Transverse colon (tissue), 4 donors: ENCODE results near the gene FGF2. TPM values are rescaled to one million over a fixed set of nuclear protein-coding genes. Genes with fewer than 3 reads are reported as not detected.

Experiments
- DNase-seq: peaks from one replicate; pipeline ENCODE4 v3.0.0-alpha.2; 2019
- H3K27ac ChIP-seq, 4 donors: fragments of 200-600 bp; sonication (generic); 2 replicates each; pipeline ENCODE4 v1.5.1; 2016 to 2018; ENCODE audit warnings: inconsistent platforms in 4 of 4
- H3K27me3 ChIP-seq: fragments of 200-600 bp; sonication (generic); 2 replicates; pipeline ENCODE4 v1.5.1; 2017; ENCODE audit warnings: inconsistent platforms
- H3K36me3 ChIP-seq, 4 donors: fragments of 200-600 bp; sonication (generic); 2 replicates each; pipeline ENCODE4 v1.5.1; 2017 to 2019; ENCODE audit warnings: inconsistent platforms in 4 of 4
- H3K4me1 ChIP-seq, 4 donors: fragments of 200-600 bp; sonication (generic); 2 replicates each; pipeline ENCODE4 v1.5.1; 2017 to 2020; ENCODE audit warnings: inconsistent platforms in 4 of 4
- H3K4me3 ChIP-seq, 4 donors: fragments of 200-600 bp; sonication (generic); 1 replicate in 1 of 4; 2 replicates in 3 of 4; pipeline versions ENCODE4 v1.5.1 to v1.6.1; 2017 to 2019; ENCODE audit warnings: inconsistent platforms in 4 of 4
- H3K9me3 ChIP-seq, 2 donors: fragments of 200-600 bp; sonication (generic); 2 replicates each; pipeline ENCODE4 v1.5.1; 2017 to 2019; ENCODE audit warnings: inconsistent platforms in 2 of 2
- EP300 ChIP-seq: sonication (generic); formaldehyde crosslinking; IDR thresholded peaks from one replicate; pipeline ENCODE4 v1.6.1; 2017; ENCODE audit warnings: antibody characterized with exemption, low read depth
- POLR2A ChIP-seq: fragments of 450-650 bp; IDR thresholded peaks from one replicate; pipeline ENCODE4 v1.6.1; 2016; ENCODE audit warnings: antibody characterized with exemption, mild to moderate bottlenecking, moderate library complexity
- POLR2AphosphoS5 ChIP-seq, 3 donors: sonication (generic); formaldehyde crosslinking; IDR thresholded peaks; one replicate each; pipeline ENCODE4 v1.6.1; 2016; ENCODE audit warnings: antibody characterized with exemption in 3 of 3
- WGBS, 2 donors: methylation state at CpG; one replicate each; pipeline ENCODE4 v1.1.5; 2018; ENCODE audit warnings: low coverage in 1 of 2; 5-methylcytosine and 5-hydroxymethylcytosine counted together
- in situ Hi-C, 4 donors: fragments of 200-750 bp; cut with MboI; loops; one replicate each; pipeline versions ENCODE4 v1.15.0 to v1.15.1; 2017; ENCODE audit warnings: low sequenced_read_pairs in 3 of 4, low pct_ligation_motif_present in 1 of 4, low pct_unique_long_range_greater_than_20kb in 1 of 4
- intact Hi-C: fragments of 100-400 bp; cut with DNase I; formaldehyde crosslinking; loops from one replicate; pipeline ENCODE4 v1.15.1; 2023; ENCODE audit warnings: low total_unique reads
- total RNA-seq, 4 donors: library from RNA; depleted of rRNA; stranded (reverse); fragments of >200 nt; gene quantifications; one replicate each; pipeline ENCODE4 v1.1.0, GENCODE V29; 2016
- TF ChIP-seq, protein P1 (sequence below), 5 experiments: fragments of 200-600 bp in 3 of 5; fragments of 450-650 bp in 2 of 5; sonication (generic) in 3 of 5; IDR thresholded peaks; 1 replicate in 2 of 5; 2 replicates in 3 of 5; pipeline ENCODE4 v1.5.1; 2016 to 2017; ENCODE audit warnings: antibody characterized with exemption in 5 of 5, inconsistent platforms in 3 of 5, mild to moderate bottlenecking in 2 of 5, moderate library complexity in 1 of 5

FGF2 gene
- total RNA-seq, 4 donors from 2014 or later, result 1.9 to 8.6 (median 5.8) TPM

DNA sequence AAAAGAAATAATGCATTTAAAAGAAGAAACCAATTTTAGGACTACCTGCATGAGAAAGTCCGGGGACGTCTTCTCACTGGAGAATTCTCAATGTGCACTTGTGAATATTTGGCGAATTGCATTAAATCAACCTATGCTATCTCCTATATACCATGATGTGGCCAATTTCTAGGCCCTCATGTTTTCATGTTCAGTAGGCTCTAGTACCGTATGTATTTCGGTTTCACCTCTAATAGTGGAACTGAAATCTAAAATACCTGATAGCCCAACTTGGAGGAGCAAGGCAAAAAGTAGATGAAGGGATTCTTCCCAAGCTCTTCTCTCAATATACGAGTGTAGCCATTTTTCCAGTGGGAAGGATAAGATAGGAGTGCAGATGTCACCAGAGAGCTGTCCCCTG, 11.4 kb upstream of the FGF2 start:
- DNase-seq, result no peak
- H3K36me3 ChIP-seq, result no peaks in the 10 kb centered on the region
- TF ChIP-seq, protein P1, sequence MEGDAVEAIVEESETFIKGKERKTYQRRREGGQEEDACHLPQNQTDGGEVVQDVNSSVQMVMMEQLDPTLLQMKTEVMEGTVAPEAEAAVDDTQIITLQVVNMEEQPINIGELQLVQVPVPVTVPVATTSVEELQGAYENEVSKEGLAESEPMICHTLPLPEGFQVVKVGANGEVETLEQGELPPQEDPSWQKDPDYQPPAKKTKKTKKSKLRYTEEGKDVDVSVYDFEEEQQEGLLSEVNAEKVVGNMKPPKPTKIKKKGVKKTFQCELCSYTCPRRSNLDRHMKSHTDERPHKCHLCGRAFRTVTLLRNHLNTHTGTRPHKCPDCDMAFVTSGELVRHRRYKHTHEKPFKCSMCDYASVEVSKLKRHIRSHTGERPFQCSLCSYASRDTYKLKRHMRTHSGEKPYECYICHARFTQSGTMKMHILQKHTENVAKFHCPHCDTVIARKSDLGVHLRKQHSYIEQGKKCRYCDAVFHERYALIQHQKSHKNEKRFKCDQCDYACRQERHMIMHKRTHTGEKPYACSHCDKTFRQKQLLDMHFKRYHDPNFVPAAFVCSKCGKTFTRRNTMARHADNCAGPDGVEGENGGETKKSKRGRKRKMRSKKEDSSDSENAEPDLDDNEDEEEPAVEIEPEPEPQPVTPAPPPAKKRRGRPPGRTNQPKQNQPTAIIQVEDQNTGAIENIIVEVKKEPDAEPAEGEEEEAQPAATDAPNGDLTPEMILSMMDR (IDR thresholded peaks at IDR 0.05), result no peak
- TF ChIP-seq POLR2AphosphoS5 (IDR thresholded peaks at IDR 0.05), result no peak
- no peak for TF ChIP-seq EP300
- TF ChIP-seq POLR2A, result no peak
- no peaks in the 10 kb centered on the region for H3K27me3 ChIP-seq
- no peak overlapping the region for H3K4me3 ChIP-seq
- H3K27ac ChIP-seq, result no peak overlapping the region
- in situ Hi-C loops (no loop called here), intact Hi-C loops (no loop called here)
- 90 to 95% methylated on average over 5 to 6 of the region's 6 CpGs for WGBS, 2 donors
- H3K9me3 ChIP-seq, result no peaks in the 10 kb centered on the region
- H3K4me1 ChIP-seq, result no peaks in the 10 kb centered on the region

DNA sequence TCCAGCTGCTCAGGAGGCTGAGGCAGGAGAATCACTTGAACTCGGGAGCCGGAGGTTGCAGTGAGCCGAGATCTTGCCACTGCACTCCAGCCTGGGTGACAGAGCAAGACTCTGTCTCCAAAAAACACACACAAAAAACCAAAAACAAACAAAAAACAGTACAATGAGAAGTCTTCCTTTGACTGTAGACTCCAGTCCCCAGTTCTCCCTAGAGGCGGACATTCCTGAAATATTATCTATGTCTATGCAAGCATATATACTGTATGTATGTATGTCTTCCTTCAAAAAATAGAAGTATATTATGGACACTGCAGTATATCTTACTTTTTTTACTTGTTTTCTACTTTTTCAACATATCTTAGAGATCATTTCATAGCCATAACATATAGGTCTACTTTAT, 10.2 kb upstream of the FGF2 start:
- TF ChIP-seq, protein P1 (IDR thresholded peaks at IDR 0.05), result no peak
- TF ChIP-seq POLR2A (no peak), EP300 (no peak), POLR2AphosphoS5 (IDR thresholded peaks at IDR 0.05) (no peak)
- H3K36me3 ChIP-seq, result no peaks in the 10 kb centered on the region
- no peaks in the 10 kb centered on the region for H3K27me3 ChIP-seq
- H3K9me3 ChIP-seq, result no peaks in the 10 kb centered on the region
- intact Hi-C loops, result no loop called here
- no peaks in the 10 kb centered on the region for H3K4me1 ChIP-seq
- WGBS, 2 donors, result 70 to 78% methylated on average over 3 to 4 of the region's 4 CpGs
- DNase-seq, result no peak
- no peak overlapping the region for H3K4me3 ChIP-seq
- in situ Hi-C loops, result no loop called here
- no peak overlapping the region for H3K27ac ChIP-seq

DNA sequence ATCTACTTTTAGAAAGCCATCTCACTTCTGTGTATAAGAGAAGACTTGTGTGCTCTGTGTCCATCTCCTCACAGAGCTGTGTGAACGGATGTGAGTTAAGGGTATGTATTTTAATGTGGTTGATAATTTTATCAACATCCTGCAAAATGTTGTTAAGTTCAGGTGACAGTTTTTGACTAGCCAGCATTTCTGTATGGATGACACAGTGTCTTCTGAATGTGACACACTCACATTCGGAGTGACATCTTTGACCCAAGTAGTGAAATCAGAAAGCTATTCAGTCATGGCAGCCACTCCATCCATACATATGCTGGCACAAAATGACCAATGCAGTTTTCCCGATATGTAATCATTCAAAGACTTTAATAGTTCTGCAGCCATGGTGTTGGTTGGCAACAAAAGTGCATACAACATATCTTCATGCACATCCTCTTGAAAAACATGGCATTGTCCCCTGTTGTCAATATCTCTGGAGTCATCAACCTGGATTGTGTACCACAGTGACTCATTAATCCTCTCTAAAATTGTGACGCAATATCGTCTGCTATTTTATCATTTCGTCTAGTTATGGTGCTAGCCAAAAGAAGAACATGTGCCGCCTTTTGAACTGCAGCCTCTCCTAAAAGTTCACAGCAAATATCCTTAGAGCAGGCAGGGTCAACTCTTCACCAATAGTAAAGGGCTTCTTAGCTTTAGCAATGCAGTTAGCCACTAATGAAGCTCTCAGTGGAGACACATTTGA, 6.8 kb upstream of the FGF2 start:
- in situ Hi-C loops, result no loop called here
- H3K27me3 ChIP-seq, result no peaks in the 10 kb centered on the region
- no peak for DNase-seq
- TF ChIP-seq, protein P1 (IDR thresholded peaks at IDR 0.05), result no peak
- TF ChIP-seq EP300, result no peak
- no peak for TF ChIP-seq POLR2A
- no peak for TF ChIP-seq POLR2AphosphoS5 (IDR thresholded peaks at IDR 0.05)
- WGBS, 2 donors, result 84 to 88% methylated on average over 3 to 7 of the region's 7 CpGs
- H3K4me1 ChIP-seq, result no peaks in the 10 kb centered on the region
- intact Hi-C loops, result no loop called here
- no peak overlapping the region for H3K27ac ChIP-seq
- H3K36me3 ChIP-seq, result no peaks in the 10 kb centered on the region
- H3K4me3 ChIP-seq, result no peak overlapping the region
- no peaks in the 10 kb centered on the region for H3K9me3 ChIP-seq

DNA sequence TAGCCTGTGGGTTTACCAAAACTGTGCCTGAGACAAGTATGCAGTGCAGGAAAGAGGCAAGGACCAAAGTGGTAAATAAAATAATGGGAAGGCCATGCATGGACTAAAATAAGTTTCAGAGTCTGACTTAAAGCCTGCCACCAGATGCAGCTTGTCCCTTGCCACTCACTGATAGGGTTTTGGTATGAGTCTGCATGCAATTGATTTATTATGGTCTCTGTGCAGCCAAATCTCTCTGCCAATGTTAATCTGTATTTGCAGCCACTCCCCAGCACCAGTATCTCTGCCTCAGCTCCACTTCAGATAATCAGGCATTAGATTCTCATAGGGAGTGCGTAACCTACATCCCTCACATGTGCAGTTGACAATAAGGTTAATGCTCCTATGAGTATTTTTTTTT, 5.5 kb upstream of the FGF2 start:
- 93 to 100% methylated on average over 1 of the region's 1 CpG for WGBS, 2 donors
- Histone ChIP-seq H3K27ac (no peak overlapping the region), H3K36me3 (no peaks in the 10 kb centered on the region), H3K4me1 (no peaks in the 10 kb centered on the region), H3K4me3 (no peak overlapping the region), H3K27me3 (peaks cover 7% of the 10 kb centered on the region), H3K9me3 (no peaks in the 10 kb centered on the region)
- in situ Hi-C loops, result no loop called here
- intact Hi-C loops, result no loop called here
- no peak for TF ChIP-seq EP300
- TF ChIP-seq POLR2A, result no peak
- no peak for TF ChIP-seq POLR2AphosphoS5 (IDR thresholded peaks at IDR 0.05)
- TF ChIP-seq, protein P1 (IDR thresholded peaks at IDR 0.05), result no peak
- no peak for DNase-seq
